HG03103 (cell line): ENCODE results near the gene RPS3.
"Not testable (repeated sequence)": the region's sequence is repeated elsewhere in the genome, so short reads cannot be mapped to it uniquely, and the experiment has no call there.

Experiments used
- ATAC-seq: cut with Tn5 transposase; IDR thresholded peaks from one replicate; pipeline ENCODE4 v1.9.1; 2021; ENCODE audit warnings: low read depth; ENCODE audit not compliant: unreplicated experiment

The RPS3 gene

GRCh38 chr11:75378776-75379175, 20.5 kb upstream of the RPS3 start:
- ATAC-seq, result not testable (repeated sequence)

- ATAC-seq, result no peak
Observed at GRCh38 chr11:75380245-75380644, 19.1 kb upstream of the RPS3 start.

GRCh38 chr11:75380716-75381420, 18.4 kb upstream of the RPS3 start:
- no peak for ATAC-seq

- no peak for ATAC-seq
Observed at GRCh38 chr11:75383246-75383645, 16.1 kb upstream of the RPS3 start.

GRCh38 chr11:75384438-75385080, 14.8 kb upstream of the RPS3 start:
- ATAC-seq, result no peak

- no peak for ATAC-seq
Observed at GRCh38 chr11:75386942-75387630, 12.2 kb upstream of the RPS3 start.

GRCh38 chr11:75387736-75388294, 11.5 kb upstream of the RPS3 start:
- no peak for ATAC-seq

GRCh38 chr11:75388386-75389275, 10.7 kb upstream of the RPS3 start:
- ATAC-seq, result no peak

GRCh38 chr11:75389276-75389605, 10.1 kb upstream of the RPS3 start:
- no peak for ATAC-seq

GRCh38 chr11:75389925-75390324, 9.4 kb upstream of the RPS3 start:
- no peak for ATAC-seq

- ATAC-seq, result no peak
Observed at GRCh38 chr11:75394085-75394840, 5.1 kb upstream of the RPS3 start.

GRCh38 chr11:75398906-75399305, 412 bp upstream of the RPS3 start:
- ATAC-seq, result no peak

GRCh38 chr11:75400146-75400865, 988 bp downstream of the RPS3 start:
- no peak for ATAC-seq

- ATAC-seq, result no peak
Observed at GRCh38 chr11:75402002-75402773, 2.9 kb downstream of the RPS3 start.

GRCh38 chr11:75403037-75403436, 3.7 kb downstream of the RPS3 start:
- ATAC-seq, result no peak

GRCh38 chr11:75403983-75404658, 4.8 kb downstream of the RPS3 start:
- ATAC-seq, result no peak

GRCh38 chr11:75406338-75406777, 7.0 kb downstream of the RPS3 start:
- no peak for ATAC-seq

- ATAC-seq, result no peak
Observed at GRCh38 chr11:75408957-75409219, 9.6 kb downstream of the RPS3 start.
